Neural progenitor cell (in vitro differentiated cells): ENCODE results near the gene NTM. TPM values are rescaled to one million over a fixed set of nuclear protein-coding genes. Genes with fewer than 3 reads are reported as not detected.
A peak's percentile ranks its signal among the peaks of the same experiment; 100 is the strongest.

Experiments
- DNase-seq: peaks from one replicate; pipeline ENCODE4 v3.0.0-alpha.2; 2016; ENCODE audit warnings: low spot score
- H2AFZ ChIP-seq: fragments of 200-600 bp; sonication (generic); replicated peaks from 2 replicates; pipeline ENCODE4 v1.6.1; 2016; ENCODE audit warnings: antibody characterized with exemption
- H3F3A ChIP-seq: fragments of 200-600 bp; sonication (generic); 2 replicates; pipeline ENCODE4 v1.6.1; 2016; ENCODE audit warnings: antibody characterized with exemption, low read depth
- H3K27ac ChIP-seq: fragments of 200-600 bp; sonication (generic); 2 replicates; pipeline ENCODE4 v1.5.1; 2016; ENCODE audit warnings: mild to moderate bottlenecking
- H3K27me3 ChIP-seq: fragments of 200-600 bp; sonication (generic); 2 replicates; pipeline ENCODE4 v1.6.1; 2016; ENCODE audit warnings: mild to moderate bottlenecking, moderate library complexity
- H3K36me3 ChIP-seq: fragments of 200-600 bp; sonication (generic); 2 replicates; pipeline ENCODE4 v1.5.1; 2016
- H3K4me1 ChIP-seq: fragments of 200-600 bp; sonication (generic); 2 replicates; pipeline ENCODE4 v1.6.1; 2016; ENCODE audit warnings: mixed run types
- H3K4me2 ChIP-seq: fragments of 200-600 bp; sonication (generic); 2 replicates; pipeline ENCODE4 v1.6.1; 2016
- H3K4me3 ChIP-seq: fragments of 200-600 bp; sonication (generic); 2 replicates; pipeline ENCODE4 v1.5.1; 2016
- H3K79me2 ChIP-seq: fragments of 200-600 bp; sonication (generic); 2 replicates; pipeline ENCODE4 v1.6.1; 2016; ENCODE audit warnings: low read depth
- H3K9ac ChIP-seq: fragments of 200-600 bp; sonication (generic); 2 replicates; pipeline ENCODE4 v1.6.1; 2016
- H3K9me3 ChIP-seq: fragments of 200-600 bp; sonication (generic); 2 replicates; pipeline ENCODE4 v1.5.1; 2016; ENCODE audit warnings: low read depth
- H4K20me1 ChIP-seq: fragments of 200-600 bp; sonication (generic); 2 replicates; pipeline ENCODE4 v1.6.1; 2016; ENCODE audit warnings: low read depth
- H3K27ac Mint-ChIP-seq: 3 replicates; pipeline ENCODE4 v1.8.0; 2021; ENCODE audit warnings: mixed read lengths
- H3K27me3 Mint-ChIP-seq: 2 replicates; pipeline ENCODE4 v1.8.0; 2022; ENCODE audit warnings: low read depth, mild to moderate bottlenecking, inconsistent platforms, moderate library complexity, mixed read lengths; ENCODE audit not compliant: insufficient read depth
- H3K36me3 Mint-ChIP-seq: 3 replicates; pipeline ENCODE4 v1.8.0; 2021; ENCODE audit warnings: mixed read lengths
- H3K4me1 Mint-ChIP-seq: 3 replicates; pipeline ENCODE4 v1.8.0; 2021; ENCODE audit warnings: mixed read lengths
- H3K4me3 Mint-ChIP-seq: 3 replicates; pipeline ENCODE4 v1.8.0; 2021; ENCODE audit warnings: mild to moderate bottlenecking, moderate library complexity, mixed read lengths
- H3K9me3 Mint-ChIP-seq: 3 replicates; pipeline ENCODE4 v1.8.0; 2020; ENCODE audit warnings: mixed read lengths
- EZH2 ChIP-seq: fragments of 200-600 bp; sonication (generic); IDR thresholded peaks from 2 replicates; pipeline ENCODE4 v1.6.1; 2017; ENCODE audit warnings: antibody characterized with exemption, mild to moderate bottlenecking, moderate library complexity
- EZH2phosphoT487 ChIP-seq: fragments of 200-600 bp; sonication (generic); IDR thresholded peaks from 2 replicates; pipeline ENCODE4 v1.6.1; 2017; ENCODE audit warnings: antibody characterized with exemption
- total RNA-seq: library from RNA; depleted of rRNA; stranded (reverse); fragments of >200 nt; gene quantifications from 2 replicates; pipeline ENCODE4 v1.2.3, GENCODE V29; 2015; ENCODE audit warnings: low replicate concordance
- TF ChIP-seq, protein P1 (sequence below): fragments of 200-600 bp; sonication (generic); IDR thresholded peaks from 2 replicates; pipeline ENCODE4 v1.5.1; 2017; ENCODE audit warnings: antibody characterized with exemption, mild to moderate bottlenecking

Gene NTM
- total RNA-seq, 1 donor from 2014 or later, result 4.3 TPM

DNA sequence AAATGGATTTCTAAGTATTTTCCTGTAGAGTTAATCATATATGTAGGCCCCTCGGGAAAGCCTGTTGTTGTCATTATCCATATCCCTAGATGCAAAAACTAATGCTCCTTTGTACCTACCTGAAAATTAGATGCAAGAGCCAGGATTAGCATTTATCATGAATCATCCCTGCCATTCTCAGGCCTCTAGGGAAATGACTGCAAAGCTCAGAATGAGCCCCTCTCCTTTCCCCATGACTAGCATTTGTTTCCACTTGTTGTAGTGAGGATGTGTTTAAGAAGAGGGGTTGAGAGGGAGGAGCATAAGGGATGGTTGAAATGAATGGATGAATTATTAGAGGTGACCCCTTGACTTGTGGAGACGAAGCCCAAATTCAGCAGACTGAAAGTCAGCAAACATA, 537.9 kb downstream of the NTM start:
- Mint-ChIP-seq H3K4me3 (no peak overlapping the region), H3K4me1 (peaks cover 53% of the 10 kb centered on the region), H3K27ac (no peak overlapping the region), H3K9me3 (peaks cover 2% of the 10 kb centered on the region), H3K36me3 (no peaks in the 10 kb centered on the region), H3K27me3 (peaks cover 4% of the 10 kb centered on the region)
- TF ChIP-seq EZH2 (no peak), EZH2phosphoT487 (no peak)
- TF ChIP-seq, protein P1, sequence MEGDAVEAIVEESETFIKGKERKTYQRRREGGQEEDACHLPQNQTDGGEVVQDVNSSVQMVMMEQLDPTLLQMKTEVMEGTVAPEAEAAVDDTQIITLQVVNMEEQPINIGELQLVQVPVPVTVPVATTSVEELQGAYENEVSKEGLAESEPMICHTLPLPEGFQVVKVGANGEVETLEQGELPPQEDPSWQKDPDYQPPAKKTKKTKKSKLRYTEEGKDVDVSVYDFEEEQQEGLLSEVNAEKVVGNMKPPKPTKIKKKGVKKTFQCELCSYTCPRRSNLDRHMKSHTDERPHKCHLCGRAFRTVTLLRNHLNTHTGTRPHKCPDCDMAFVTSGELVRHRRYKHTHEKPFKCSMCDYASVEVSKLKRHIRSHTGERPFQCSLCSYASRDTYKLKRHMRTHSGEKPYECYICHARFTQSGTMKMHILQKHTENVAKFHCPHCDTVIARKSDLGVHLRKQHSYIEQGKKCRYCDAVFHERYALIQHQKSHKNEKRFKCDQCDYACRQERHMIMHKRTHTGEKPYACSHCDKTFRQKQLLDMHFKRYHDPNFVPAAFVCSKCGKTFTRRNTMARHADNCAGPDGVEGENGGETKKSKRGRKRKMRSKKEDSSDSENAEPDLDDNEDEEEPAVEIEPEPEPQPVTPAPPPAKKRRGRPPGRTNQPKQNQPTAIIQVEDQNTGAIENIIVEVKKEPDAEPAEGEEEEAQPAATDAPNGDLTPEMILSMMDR, result no peak
- Histone ChIP-seq H3K9ac (no peak overlapping the region), H3K36me3 (no peaks in the 10 kb centered on the region), H3K27ac (no peak overlapping the region), H4K20me1 (no peaks in the 10 kb centered on the region), H2AFZ (no peak overlapping the region), H3K79me2 (no peaks in the 10 kb centered on the region), H3K27me3 (peaks cover 12% of the 10 kb centered on the region), H3K4me1 (peaks cover 31% of the 10 kb centered on the region), H3K9me3 (no peaks in the 10 kb centered on the region), H3K4me3 (no peak overlapping the region), H3K4me2 (no peak overlapping the region), H3F3A (peaks cover 24% of the 10 kb centered on the region)
- DNase-seq, result no peak

DNA sequence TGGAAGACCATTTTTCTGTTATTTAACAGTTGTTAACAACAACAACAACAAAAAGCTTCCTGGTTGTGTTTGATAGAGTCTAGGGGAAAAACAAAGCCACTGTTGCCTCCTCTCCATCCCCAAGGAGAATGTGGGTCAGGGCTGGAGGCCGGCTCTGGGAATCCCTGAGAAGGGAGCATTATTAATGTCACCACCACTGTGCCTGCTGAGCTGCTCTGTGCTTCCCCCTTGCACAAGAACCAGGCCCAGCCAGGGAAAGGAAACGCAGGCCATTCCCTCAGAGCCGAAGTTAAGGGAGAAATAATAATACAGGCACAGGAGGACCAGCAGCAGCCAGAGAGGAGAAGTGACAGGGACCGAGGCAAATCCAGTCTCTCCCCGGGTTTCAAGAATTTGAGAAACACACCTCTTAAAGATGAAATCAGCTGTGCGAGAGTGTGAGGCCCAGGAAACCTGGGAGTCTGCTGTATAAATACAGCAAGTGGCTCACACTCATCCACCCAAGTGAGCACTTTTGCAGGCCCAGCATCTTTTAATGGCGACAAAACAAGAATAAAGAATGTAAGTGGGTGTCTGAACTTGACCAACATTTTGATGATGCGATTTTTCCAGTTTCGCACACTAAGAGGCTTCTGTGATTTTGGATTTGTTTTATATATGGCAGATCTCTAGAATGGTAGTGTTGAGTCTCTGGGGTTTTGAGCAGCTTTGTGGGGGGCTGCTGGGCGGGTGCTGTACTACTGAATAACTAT, 539.2 kb downstream of the NTM start:
- Histone ChIP-seq H3K4me3 (peak overlapping the region; percentile 67), H3K79me2 (no peaks in the 10 kb centered on the region), H3K9ac (no peak overlapping the region), H3K27ac (no peak overlapping the region), H3K4me2 (peak overlapping the region; percentile 84), H3F3A (peaks cover 21% of the 10 kb centered on the region), H2AFZ (no peak overlapping the region), H3K27me3 (peaks cover 12% of the 10 kb centered on the region), H3K9me3 (no peaks in the 10 kb centered on the region), H3K4me1 (peaks cover 26% of the 10 kb centered on the region), H3K36me3 (no peaks in the 10 kb centered on the region), H4K20me1 (no peaks in the 10 kb centered on the region)
- Mint-ChIP-seq H3K9me3 (peaks cover 2% of the 10 kb centered on the region), H3K4me3 (peak overlapping the region; percentile 84), H3K36me3 (no peaks in the 10 kb centered on the region), H3K27me3 (peaks cover 4% of the 10 kb centered on the region), H3K27ac (no peak overlapping the region), H3K4me1 (peaks cover 44% of the 10 kb centered on the region)
- no peak for DNase-seq
- TF ChIP-seq, protein P1, result no peak
- TF ChIP-seq EZH2 (no peak), EZH2phosphoT487 (no peak)

DNA sequence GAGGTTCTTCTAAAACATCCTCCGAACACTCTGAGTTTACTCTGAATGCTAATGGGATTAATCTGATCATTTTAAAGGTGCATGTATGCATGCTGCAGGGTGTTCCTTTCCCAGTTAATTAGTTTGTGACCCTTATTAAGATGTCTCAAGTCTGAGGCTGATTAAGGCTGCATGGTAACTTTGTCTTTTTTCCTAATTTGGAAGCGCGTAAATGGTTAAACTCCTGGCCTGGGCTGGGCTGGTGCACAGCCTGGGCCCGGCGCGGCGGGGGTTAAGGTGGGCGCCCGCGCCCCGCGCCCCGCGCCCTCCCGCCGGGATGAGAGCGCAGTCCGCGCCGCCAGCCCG, 539.7 kb downstream of the NTM start:
- no peak overlapping the region for H3K27ac ChIP-seq
- no peak overlapping the region for H3K27ac Mint-ChIP-seq

More for the DNA sequence above, 539.7 kb downstream of the NTM start:
- peaks cover 21% of the 10 kb centered on the region for H3K4me1 ChIP-seq
- H3F3A ChIP-seq, result peaks cover 17% of the 10 kb centered on the region
- H3K27me3 Mint-ChIP-seq, result peaks cover 4% of the 10 kb centered on the region
- no peaks in the 10 kb centered on the region for H3K79me2 ChIP-seq
- H3K4me3 ChIP-seq, result peak overlapping the region; percentile 67
- no peak overlapping the region for H3K9ac ChIP-seq
- peak overlapping the region; percentile 84 for H3K4me2 ChIP-seq
- no peak for DNase-seq
- no peaks in the 10 kb centered on the region for H4K20me1 ChIP-seq
- peaks cover 12% of the 10 kb centered on the region for H3K27me3 ChIP-seq
- peaks cover 39% of the 10 kb centered on the region for H3K4me1 Mint-ChIP-seq
- H3K4me3 Mint-ChIP-seq, result peak overlapping the region; percentile 84
- no peaks in the 10 kb centered on the region for H3K9me3 ChIP-seq
- H2AFZ ChIP-seq, result peak overlapping the region; percentile 98
- H3K9me3 Mint-ChIP-seq, result peaks cover 2% of the 10 kb centered on the region
- TF ChIP-seq EZH2 (no peak), EZH2phosphoT487 (no peak)
- TF ChIP-seq, protein P1, result no peak
- no peaks in the 10 kb centered on the region for H3K36me3 Mint-ChIP-seq
- no peaks in the 10 kb centered on the region for H3K36me3 ChIP-seq
